Choroid plexus epithelial cell (primary cell): ENCODE measurements around the gene ATP7B.

Experiments used
- DNase-seq: peaks from one replicate; pipeline ENCODE4 v3.0.0-alpha.2; 2010; ENCODE audit warnings: low read depth
- H3K4me3 ChIP-seq: 2 replicates; pipeline ENCODE4 v1.5.1; 2011; ENCODE audit warnings: low read depth, mild to moderate bottlenecking, control low read depth, low read length, moderate library complexity
- CTCF ChIP-seq: conservative IDR thresholded peaks from 2 replicates; pipeline ENCODE4 v1.5.1; 2011; ENCODE audit warnings: low read depth, mild to moderate bottlenecking, control low read depth, inconsistent platforms, low read length, moderate library complexity

ATP7B gene

DNA sequence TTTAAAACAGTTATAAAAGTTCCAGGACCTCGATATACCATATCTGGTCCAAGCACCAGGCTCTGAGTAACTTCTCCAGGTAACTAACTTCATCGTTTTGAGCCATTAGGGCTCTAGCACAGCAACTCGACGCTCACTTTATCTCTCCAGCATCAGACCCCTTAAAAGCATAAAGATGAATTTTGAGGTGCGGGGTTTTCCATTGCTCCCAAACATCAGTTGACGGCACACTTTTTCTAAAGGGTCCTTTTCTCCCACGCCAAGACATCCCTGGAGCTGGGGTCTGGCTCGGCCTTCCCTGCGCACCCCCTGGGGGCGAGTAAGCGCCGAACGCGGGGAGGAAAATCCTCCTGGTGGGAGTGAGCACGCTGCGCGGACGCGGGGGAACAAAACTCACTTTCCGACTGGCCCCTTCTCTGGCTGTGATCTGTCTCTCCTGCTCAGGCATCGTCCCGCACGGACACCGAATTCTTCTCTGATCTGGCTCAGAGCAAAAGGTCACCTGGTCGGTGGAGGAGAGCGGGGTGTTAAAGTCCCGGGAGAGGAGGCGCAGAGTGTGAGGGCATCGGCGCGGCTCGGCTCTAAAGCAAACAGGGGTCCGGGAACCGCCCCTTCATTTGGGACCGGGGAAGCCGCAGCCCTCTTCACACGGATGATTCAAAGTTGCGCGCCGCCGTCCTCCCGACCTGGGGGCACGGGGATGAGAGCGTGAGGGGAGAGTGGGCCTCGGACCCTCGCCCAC is at the start of gene ATP7B:
ATP7B (minus strand) TSS at position 561 of the 742 bp plus-strand sequence; CDS start at position 448, 113 bp downstream.
- peak; percentile 36 for TF ChIP-seq CTCF
- peak within 1 kb of the TSS; percentile 97 for H3K4me3 ChIP-seq
- DNase-seq = no peak

DNA sequence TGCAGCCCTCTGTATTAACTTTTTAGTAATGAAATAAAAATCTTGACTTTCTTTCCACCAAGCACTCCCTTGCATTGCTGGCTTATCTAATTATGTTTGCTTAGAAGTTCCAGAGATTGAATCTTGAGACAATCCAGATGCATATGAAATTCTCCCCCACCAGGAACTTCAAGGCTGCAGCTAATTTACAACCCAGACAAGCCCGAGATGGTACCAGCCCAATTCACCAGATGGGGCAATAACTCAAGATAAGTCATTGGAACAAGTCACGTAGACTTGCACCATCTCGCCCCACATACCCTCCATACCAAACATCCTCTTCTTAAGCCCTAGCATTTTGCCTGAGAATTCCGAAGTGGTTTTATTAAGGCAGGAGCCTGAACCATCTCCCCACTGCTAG is 42.2 kb upstream of the ATP7B start:
- H3K4me3 ChIP-seq = no peak overlapping the region
- TF ChIP-seq CTCF = no peak
- DNase-seq = no peak

DNA sequence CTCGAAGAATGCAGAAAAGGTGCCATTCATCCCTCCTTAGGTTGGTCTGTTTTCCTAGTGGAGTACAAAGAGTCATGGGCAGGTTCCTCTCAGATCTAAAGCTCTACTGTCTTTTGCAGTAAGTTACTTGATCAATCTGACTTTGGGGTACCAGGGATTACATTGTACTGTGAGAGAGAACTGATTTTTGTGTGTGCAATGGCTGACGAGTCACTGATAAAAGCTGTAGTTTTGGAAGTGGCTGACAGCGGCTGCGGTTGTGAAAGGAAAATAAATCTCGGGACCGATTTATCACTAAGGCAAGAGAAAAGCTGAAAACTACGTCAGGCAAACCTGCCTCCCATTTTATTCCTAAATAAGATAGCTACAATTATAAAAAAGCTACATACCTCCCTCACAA is 40.1 kb upstream of the ATP7B start:
- TF ChIP-seq CTCF = no peak
- H3K4me3 ChIP-seq = no peak overlapping the region
- no peak for DNase-seq

DNA sequence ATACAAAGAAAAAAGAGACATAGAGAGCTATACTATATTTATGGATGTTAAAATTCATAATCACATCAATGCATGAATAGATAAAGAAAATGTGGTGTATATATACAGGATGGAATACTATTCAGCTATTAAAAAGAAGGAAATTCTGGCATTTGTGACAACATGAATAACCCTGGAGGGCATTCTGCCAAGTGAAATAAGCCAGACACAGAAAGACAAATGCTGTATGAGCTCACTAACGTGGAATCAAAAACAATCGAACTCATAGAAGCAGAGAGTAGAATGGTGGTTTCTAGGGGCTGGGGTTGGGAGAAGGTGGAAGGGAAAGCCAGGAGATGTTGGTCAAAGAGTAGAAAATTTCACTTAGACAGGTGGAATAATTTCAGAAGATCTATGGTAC is 37.3 kb upstream of the ATP7B start:
- no peak overlapping the region for H3K4me3 ChIP-seq
- peak; percentile 21 for DNase-seq
- no peak for TF ChIP-seq CTCF

- DNase-seq = no peak
- TF ChIP-seq CTCF = no peak
- no peak overlapping the region for H3K4me3 ChIP-seq
Observed at GRCh38 chr13:52047463-52047862, 36.2 kb upstream of the ATP7B start.

DNA sequence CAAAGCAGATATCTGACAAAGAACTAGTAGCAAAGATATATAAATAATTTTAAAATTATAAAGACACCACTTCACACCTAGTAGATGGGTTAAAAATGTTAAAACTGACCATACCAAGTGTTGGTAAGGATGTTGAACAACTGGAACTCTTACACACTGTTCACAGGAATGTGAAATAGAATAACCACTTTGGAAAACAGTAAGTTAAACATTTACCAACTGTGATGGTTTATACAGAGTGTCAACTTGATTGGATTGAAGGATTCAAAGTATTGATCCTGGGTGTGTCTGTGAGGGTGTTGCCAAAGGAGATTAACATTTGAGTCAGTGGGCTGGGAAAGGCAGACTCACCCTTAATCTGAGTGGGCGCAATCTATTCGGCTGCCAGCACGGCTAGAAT is 32.4 kb upstream of the ATP7B start:
- TF ChIP-seq CTCF = no peak
- H3K4me3 ChIP-seq = no peak overlapping the region
- no peak for DNase-seq

GRCh38 chr13:52036037-52036436 is 24.8 kb upstream of the ATP7B start:
- no peak for DNase-seq
- no peak for TF ChIP-seq CTCF
- no peak overlapping the region for H3K4me3 ChIP-seq
